IPS DF 4.7 (cell line): ENCODE data around the gene CAPN14.
"Not testable (repeated sequence)": the region's sequence is repeated elsewhere in the genome, so short reads cannot be mapped to it uniquely, and the experiment has no call there.

Experiments
- DNase-seq: peaks from one replicate; pipeline ENCODE4 v3.0.0-alpha.2; 2013; ENCODE audit warnings: low spot score; ENCODE audit errors: extremely low read depth

CAPN14 gene

DNA sequence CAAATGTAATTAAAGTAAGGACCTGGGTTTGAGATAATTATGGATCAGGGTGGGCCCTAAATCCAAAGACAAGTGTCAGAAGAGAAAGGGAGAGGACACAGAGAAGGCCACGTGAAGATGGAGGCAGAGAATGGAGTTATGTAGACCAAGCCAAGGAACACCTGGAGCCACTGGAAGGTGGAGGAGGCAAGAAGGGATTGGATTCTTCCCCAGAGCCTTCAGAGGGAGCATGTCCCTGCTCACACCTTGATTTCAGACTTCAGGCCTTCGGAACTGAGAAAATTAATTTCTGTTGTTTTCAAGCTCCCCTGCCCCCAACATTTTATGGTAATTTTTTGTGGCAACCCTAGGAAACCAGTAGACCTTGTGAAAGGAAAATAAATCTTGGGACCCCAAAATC lies 19.6 kb downstream of the CAPN14 start:
- DNase-seq = no peak

DNA sequence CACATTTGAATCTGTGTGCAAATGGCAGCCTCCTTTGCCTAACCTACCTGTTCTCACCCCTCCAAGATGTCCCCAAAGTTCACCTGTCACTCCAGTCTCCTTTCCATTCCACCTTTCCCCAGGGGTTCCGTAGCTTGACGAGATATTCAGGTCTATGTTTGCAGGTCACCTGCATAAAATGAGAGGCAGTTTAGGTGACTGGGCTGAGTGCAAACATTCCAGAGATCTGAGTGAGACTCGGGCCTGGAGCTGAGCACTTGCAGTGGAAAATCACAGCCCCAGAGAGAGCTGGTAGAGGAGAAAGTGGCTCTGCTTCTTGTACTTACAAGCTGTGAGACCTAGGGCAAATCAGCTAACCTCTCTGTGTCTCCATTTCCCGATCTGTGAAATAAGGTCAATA lies 20.1 kb downstream of the CAPN14 start:
- no peak for DNase-seq

DNA sequence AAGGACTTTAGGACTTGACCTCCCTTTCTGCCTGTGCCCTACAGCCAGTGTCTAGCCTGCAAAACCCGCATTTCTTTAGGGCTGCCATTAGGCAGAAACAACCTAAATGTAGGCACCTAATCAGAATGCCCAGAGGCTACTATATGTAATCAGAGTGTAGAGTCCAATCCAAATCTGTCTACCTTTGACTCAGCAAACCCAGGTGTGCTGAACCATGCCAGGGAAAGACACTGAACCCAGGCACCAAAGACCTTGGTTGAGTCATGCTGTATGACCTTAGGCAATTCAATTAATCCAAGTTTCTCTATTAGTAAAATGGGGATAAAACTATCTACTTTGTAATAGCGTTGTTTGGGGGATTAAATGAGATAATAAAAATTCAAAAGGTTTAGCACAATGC lies 20.7 kb downstream of the CAPN14 start:
- DNase-seq = no peak

DNA sequence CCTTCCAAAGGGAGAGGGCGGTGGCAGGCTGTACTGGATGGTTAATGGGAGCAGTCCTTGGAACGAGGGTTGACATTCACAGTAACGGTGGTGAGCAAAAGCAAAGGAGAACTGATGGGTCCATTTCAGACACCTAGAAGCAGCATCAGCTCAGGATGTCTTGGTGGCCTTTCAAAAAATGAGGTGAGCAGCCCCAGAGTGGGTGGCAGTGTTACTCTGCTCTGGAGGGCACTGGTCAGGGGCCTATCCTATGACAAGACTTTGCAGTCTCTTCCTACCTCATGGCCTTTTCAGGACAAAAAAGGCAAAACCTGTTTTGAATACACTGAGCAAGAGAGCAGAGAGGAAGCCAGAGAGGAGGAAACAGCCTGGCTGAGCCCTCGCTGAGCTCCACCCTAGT lies 23.5 kb downstream of the CAPN14 start:
- DNase-seq = no peak

DNA sequence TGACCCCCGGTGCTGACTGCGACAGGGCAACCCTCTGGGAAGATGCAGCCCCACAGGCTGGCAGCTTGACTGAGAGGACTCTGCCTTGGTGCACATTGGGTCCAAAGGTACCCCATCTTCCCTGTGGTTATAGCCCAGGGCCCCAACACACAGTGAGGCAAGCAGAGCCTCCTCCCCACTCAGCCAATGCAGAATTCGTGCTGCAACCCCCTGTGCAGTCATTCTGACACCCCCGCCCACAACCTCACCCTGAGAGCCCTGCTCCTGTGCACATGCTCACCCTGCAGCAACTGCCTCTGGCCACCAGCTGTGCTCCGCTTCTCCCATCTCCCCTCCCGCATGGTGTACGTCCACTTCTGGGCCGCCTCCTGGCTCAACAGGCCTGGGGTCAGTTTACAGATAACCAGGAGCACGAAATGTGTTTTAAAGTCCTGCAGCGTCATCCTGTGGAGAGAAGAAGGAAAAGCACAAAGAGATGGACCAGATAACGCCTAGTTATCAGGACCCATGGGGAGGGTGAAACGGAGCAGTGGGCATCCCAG lies 24.4 kb downstream of the CAPN14 start:
- DNase-seq = no peak

DNA sequence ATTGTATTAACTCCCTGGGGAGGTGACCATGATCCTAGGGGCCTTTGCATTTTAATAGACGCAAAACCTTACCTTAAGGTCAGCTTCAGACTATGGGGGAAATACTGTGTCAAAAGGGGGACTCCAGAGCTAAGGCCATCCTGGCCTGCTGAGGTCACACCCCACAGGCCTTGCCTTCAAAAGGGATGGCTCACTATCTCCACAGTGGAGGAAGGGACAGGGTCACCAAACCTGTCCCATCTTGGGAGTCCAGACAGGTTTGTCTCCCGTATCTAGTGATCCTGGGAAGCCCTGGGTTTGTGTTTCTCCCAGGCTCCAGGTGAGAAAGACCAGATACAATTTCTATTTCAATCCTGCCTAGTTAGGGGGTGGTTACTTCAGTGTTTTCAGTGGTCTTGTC lies 24.9 kb downstream of the CAPN14 start:
- DNase-seq = no peak

DNA sequence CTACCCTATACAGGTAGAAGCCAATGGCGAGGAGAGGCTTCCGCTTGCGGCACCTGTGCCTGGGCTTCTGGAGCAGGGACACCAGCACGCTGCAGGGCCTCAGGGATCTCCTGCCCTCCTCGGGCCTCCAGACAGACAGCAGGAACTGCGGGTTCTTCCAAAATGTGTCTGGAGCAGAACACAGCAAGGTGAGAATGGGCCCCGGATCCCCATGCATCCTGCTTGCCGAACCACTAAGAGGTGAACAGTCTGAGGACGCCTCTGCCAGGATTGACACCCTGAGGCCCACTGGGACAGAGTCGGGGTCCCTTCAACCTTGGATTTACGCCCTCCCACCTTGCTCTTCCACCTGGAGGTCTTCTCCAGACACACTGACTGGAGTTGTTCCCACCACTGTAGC lies 25.4 kb downstream of the CAPN14 start:
- no peak for DNase-seq

DNA sequence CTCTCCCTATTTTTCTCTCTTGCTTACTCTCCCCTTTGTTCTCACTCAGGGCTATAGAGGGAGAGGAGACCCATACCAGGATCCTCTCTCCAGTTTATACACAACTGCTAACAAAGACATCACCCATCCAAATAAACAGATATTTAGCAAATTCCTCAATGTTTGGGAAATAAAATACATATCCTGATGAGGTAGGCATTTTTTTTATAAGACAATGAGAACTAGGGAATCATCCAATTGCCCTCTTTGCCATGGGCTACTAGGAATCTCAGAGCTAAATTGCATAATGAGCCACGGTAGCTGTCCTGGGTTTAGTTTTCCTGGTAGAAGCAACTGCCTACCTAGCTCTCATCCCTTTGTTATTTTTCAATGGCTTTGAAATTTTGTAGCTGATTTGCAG lies 27.1 kb downstream of the CAPN14 start:
- DNase-seq = no peak

DNA sequence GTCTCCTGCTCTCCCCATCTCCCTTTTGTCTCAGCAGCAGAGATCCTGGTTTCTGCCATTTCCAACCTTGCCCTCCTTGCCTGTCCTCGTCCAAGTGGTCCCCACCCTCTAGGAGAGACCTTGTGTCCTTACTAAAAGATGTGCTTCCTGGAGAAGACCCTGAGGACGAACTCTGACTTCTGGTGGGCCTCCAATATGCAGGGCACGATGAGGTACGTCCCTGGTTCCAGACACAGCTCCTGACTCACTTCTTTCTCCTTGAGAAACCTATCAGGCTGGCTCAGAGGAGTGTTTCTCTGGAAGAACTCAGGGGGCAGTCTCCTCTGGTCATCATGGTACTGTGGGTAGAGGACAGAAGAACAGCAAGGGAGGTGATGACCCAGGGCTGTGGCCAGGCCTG lies 28.2 kb downstream of the CAPN14 start:
- DNase-seq = no peak

DNA sequence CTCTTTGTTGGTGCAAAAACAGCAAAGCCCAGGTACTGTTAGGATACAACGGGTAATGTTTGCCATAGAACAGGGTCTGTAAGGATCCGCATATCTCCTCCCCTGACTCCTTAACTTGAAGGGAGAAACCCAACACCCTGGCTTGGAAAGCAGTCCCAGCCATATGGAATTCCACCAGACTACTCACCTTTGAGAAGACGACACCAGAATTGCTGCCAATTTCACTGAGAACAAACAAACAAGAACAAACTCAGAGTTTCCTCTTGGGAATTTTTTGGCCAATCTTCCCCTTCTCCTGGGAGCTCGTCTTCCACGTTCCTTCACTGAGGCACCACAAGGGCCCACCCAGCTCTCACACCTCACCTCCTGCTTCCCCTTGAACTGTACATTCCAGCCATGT lies 29.2 kb downstream of the CAPN14 start:
- no peak for DNase-seq

DNA sequence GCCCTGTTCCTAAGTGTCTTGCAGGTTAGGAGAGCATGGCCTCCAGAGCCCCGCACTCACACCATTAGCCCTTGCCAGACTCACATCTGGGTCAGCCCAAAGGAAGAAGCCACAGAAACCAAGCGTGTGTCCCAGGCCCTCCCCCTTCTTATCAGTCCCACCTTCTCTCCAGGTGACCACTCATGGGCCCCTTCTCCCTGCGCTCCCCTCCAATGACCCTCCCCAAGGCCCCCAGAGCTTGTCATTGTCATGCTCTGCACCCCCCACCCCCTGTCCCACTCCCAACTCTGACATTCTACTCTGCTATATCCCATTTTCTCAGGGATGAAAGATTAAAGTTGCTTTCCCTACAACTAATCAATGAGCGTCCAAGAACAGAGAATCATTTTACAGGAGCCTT lies 30.1 kb downstream of the CAPN14 start:
- DNase-seq = no peak

DNA sequence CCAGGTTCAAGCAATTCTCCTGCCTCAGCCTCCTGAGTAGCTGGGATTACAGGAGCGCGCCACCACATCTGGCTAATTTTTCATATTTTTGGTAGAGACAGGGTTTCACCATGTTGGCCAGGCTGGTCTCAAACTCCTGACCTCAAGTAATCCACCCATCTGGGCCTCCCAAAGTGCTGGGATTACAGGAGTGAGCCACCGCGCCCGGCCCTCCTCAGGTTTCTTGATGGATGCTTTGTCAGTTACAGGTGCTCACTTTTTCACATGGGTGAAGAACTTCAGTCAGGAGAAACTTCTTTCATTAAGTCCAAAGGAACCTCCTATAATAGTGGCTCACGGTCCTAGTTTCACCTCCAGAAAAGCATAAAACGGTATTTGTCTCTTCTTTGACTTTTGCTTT lies 33.3 kb downstream of the CAPN14 start:
- not testable (repeated sequence) for DNase-seq

DNA sequence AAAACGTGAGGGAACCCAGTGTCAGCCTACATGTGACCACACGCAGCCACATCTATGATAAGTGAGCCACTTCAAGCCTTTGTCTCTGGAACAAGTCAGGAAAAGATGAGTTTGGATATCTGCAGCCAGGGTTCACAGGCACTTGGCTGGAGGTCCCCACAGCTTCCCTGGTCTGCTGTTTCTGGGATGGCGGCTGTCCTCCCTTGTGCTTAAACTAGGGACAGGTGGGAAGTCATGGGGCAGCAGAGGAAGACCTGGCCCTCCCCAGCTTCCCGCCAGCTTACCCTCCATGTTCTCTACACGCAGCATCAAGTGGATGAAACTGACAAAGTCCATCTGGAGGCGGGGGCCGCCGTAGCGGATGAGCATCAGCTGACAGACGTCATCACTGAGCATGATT lies 40.6 kb downstream of the CAPN14 start:
- no peak for DNase-seq

DNA sequence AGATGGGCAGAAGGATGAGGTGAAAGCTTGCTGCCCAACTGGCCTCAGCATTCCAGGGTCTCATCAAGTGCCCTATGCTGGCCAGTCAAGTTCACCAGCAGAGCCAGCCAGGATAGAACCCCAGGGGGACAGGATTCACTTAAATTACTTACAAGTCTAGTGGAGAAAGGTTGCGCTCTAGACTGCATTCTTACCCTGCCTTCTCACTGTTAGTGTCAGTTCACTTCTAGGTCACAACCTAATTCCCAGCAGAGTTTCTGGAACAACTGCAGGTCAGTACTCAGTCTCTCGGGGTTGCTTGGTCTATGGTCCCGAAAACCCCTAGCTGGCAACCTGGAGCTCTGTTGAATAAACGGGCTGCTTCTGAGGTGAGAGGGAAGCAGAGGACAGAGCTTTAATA lies 46.2 kb downstream of the CAPN14 start:
- no peak for DNase-seq

DNA sequence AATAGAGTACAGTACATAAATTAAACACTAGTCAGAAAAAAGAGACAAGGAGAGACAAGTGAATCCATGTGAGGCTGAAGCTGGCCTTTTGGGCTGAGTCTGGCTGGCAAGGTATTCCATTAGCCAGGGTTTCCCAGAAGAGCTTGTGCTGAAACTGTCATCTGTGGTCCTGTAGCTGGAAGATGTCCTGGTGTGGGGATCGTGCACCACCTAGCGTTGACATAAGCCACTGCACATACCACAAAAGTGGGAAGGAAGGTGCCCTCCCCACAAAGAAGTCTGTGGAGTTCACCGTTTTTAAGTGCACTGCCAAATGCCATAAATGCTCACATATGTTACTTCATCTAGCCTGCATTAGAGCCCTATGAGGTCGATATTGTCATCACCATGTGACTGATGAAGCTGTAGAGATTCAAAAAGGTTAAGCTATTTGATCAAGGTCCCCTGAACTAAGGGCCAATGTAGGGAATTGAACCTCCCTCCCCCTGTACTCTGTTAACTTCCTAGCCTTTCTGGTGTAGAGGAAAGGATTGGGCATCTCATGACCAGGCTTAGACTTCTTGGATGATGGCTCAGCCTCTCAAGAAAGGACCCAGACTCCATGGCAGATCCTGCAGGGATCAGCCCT lies 47.1 kb downstream of the CAPN14 start:
- peak; percentile 69 for DNase-seq

DNA sequence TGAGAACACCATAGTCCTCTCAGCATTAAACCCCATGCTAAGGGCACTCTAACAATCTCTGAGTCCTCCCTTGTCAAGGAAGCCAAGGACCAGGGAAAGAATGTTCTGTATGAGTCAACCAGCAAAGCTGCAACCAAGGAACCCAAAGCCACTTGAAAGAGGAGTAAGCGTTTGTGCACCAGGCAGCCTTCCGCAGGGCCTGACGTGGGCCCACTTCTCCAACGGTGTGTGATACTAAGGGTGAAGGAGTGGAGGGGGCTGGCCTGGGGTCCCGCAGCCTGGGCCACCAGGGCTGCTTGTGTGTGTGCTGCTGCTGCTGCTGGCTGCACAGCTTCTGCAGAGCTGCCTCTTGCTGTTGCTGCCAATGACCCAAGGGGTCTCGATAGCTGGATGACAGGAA lies 49.0 kb downstream of the CAPN14 start:
- no peak for DNase-seq

DNA sequence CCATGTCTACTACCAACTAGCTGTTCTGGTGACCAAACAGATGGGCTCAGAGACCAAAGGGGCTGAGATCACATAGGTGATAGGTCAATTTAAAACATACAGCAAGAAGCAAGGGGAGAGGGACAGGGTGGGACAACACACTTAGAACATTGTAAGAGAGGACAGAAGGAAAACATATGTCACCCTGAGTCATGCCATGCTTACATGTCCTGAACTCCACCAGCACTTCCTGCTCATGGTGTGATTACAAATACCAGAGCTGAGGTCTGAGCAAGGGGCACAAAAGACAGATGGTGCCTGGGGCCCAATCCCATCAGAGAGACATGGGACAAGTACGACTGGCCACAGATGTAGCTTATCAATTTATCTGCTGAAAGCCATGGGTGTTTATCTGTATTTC lies 50.4 kb downstream of the CAPN14 start:
- no peak for DNase-seq

DNA sequence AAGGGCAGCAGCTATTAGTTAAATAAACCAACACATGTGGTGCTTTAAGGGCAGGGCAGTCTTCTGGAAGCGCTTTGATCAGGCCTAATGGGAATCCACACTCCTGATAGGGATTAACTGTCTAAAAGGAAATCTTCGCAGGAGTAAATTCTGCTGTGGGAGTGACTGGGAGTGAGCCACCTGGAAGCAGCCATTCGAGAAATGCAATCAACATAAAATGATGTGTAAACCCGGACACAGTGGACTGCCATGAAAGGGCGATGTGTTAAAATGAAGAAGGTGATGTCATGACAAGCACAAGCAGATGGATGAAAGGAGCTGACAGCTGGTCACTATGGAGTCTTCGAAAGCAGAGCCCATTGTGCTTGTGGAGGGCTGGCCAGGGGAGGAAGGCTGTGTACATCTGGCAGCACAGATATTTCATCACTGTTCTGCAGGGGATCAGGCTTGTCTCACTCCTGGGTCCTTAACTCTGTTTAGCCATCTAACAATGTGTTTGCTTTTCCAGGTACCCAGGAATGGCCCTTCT lies 54.2 kb downstream of the CAPN14 start:
- DNase-seq = no peak

DNA sequence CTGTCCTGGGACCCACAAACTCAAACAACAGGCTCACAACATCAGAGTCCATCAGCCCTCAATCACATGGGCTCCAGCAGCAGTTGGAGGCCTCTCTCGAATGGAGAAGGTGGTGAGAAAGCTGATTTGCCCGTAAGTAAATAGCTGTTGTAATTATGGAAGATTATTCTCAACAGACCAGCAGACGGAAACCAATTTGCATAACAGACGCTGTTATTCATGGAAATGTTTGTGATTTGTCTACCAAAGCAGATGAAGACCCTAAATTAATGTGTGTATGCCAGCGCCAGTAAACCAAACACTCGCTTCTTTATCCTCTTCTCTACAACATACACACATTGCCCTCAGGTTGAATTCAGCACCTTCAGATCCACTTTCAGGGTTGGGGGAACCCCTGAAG lies 55.7 kb downstream of the CAPN14 start:
- no peak for DNase-seq

DNA sequence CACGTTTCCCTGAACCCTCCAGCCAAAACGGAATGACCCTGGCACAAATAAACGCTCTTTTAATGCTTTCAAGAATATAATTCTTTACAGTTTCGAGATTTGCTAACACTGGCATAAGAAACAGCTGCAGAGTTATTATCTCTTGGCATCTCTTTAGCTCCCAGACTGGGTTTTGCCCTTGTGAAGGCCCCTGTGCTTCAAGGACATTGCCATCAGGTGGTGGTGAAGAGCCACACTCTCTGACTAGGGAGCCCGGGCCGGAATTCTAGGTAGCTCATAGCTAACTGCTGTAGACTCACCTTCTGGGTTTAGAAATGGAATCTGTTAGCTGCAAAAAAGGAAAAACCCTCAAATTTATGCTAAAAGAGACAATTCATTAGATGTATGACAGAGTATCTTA lies 65.8 kb downstream of the CAPN14 start:
- no peak for DNase-seq

DNA sequence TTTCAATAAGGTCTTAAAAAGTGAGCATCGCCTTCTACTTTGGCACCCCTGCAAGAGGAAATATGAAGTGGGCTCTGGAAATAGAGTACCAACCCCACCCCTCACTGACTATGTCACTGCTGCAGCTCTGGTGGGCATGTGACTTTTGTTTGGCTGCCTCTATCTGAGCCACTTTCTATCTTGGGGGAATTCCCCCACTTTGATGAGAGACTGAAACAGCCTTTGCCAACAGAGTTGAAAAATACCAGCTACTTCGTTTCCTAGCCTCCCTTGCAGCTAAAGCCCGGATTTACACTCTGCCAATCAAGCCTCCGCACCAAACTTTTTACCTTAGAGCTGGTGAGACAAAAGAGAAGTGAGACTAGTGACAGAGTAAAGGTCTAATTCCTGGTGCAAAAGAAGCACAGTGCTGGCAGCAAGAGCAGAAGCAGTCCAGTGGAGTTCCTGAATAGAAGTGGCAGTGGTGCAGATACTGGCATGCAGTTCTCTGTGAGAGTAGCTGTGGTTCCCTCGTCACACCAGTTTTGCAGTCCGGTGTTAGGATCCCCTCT lies 67.1 kb downstream of the CAPN14 start:
- no peak for DNase-seq

DNA sequence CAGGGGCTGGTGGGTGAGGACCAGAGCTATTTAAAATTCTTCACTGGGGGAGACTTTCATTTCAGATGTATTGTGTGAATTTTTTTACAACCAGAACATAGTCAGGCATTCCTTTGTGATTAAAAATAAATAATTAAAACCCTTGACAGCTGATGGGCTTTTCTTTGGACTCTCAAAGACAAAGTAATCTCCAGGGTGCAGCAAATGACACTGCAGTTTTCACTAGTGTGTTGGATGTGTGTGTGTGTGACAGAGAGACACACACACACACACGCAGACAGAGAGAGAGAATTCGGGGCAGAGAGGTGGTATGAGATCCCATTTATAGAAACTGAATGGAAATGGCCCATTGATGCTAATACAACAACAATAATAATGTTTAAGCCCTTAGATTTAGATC lies 68.8 kb downstream of the CAPN14 start:
- DNase-seq = no peak

DNA sequence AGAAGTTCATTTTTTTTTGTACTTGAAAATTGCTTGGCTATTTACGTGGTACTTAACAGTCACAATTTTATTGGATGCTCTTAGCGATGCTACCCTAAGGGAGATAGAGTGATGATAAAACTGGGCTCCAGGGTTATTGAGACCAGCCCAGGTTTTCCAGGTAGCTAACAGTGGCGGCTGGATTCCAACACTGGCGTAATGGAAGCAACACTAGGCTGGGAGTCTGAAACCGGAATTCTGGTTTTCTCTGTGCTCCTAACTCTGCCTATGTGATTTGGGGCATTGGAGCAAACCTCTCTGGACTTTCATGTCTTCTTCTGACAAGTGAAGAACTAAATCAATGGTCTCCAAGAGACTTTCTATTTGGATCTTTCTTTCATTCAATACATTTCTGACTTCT lies 69.7 kb downstream of the CAPN14 start:
- DNase-seq = no peak
